Esophagus mucosa (tissue), 1 donor: ENCODE results near the gene NOL3. TPM values are rescaled to one million over a fixed set of nuclear protein-coding genes. Genes with fewer than 3 reads are reported as not detected.

Source experiments
- ATAC-seq: fragments of 200-7000 bp; cut with Tn5 transposase; one replicate; pipeline ENCODE4 v1.9.1; 2020
- total RNA-seq: library from RNA; stranded (reverse); gene quantifications from one replicate; pipeline ENCODE4 v1.2.4, GENCODE V29; 2023
- donor health status: DM: yes; HTN: yes; CAD: no.

The NOL3 gene
- total RNA-seq, 1 donor from 2014 or later = 23.3 TPM

- no peak for ATAC-seq
These were observed 3.0 kb downstream of the NOL3 start for GRCh38 chr16:67173323-67173722.

- ATAC-seq = peak; percentile 79
These were observed 3.7 kb downstream of the NOL3 start for GRCh38 chr16:67173808-67174705.

- ATAC-seq = no peak
These were observed 4.4 kb downstream of the NOL3 start for GRCh38 chr16:67174706-67175231.

- no peak for ATAC-seq
These were observed 6.3 kb downstream of the NOL3 start for GRCh38 chr16:67176662-67177061.

GRCh38 chr16:67177743-67178699, 7.7 kb downstream of the NOL3 start:
- peak; percentile 70 for ATAC-seq

- peak; percentile 3 for ATAC-seq
These were observed 9.2 kb downstream of the NOL3 start for GRCh38 chr16:67179421-67180080.

- no peak for ATAC-seq
These were observed 9.8 kb downstream of the NOL3 start for GRCh38 chr16:67180166-67180565.

GRCh38 chr16:67181346-67181745, 11.0 kb downstream of the NOL3 start:
- no peak for ATAC-seq

- ATAC-seq = no peak
These were observed 11.9 kb downstream of the NOL3 start for GRCh38 chr16:67182288-67182687.

- no peak for ATAC-seq
These were observed 12.9 kb downstream of the NOL3 start for GRCh38 chr16:67183284-67183626.

- ATAC-seq = peak; percentile 91
These were observed 13.5 kb downstream of the NOL3 start, which contains the start of gene MATCAP1 for GRCh38 chr16:67183627-67184452. Gene MATCAP1, minus strand, starts transcription at chr16:67183963. Its CDS starts 3,353 bp downstream, at chr16:67180610.

- peak; percentile 3 for ATAC-seq
These were observed 14.2 kb downstream of the NOL3 start for GRCh38 chr16:67184453-67184994.

- peak; percentile 36 for ATAC-seq
These were observed 14.8 kb downstream of the NOL3 start for GRCh38 chr16:67184995-67185650.

- ATAC-seq = no peak
These were observed 15.4 kb downstream of the NOL3 start for GRCh38 chr16:67185651-67186134.

- no peak for ATAC-seq
These were observed 16.2 kb downstream of the NOL3 start for GRCh38 chr16:67186550-67186950.

- no peak for ATAC-seq
These were observed 17.0 kb downstream of the NOL3 start for GRCh38 chr16:67187175-67187890.

GRCh38 chr16:67188323-67188722, 18.0 kb downstream of the NOL3 start:
- no peak for ATAC-seq

- ATAC-seq = no peak
These were observed 18.5 kb downstream of the NOL3 start for GRCh38 chr16:67188798-67189197.

GRCh38 chr16:67190041-67190440, 19.7 kb downstream of the NOL3 start, which contains the start of gene EXOC3L1:
Gene EXOC3L1, minus strand, starts transcription at chr16:67190136. Its CDS starts 460 bp downstream, at chr16:67189676.
- no peak for ATAC-seq
